ENCODE data around the gene RNF146. TPM values are rescaled to one million over a fixed set of nuclear protein-coding genes. Genes with fewer than 3 reads are reported as not detected.

RNF146 gene
- total RNA-seq: 62.8 and 64.5 TPM in 2 replicates

GRCh38 chr6:127266178-127266891 is at the start of gene RNF146:
RNF146 (plus strand) TSS chr6:127266864; CDS start chr6:127280339, 13,475 bp downstream.

Other genes starting within 250 kb of the RNF146 start
- gene RSPO3, start 148.2 kb upstream of the RNF146 start, total RNA-seq: 2.6 and 3.7 TPM in 2 replicates
- gene ECHDC1, start 76.7 kb downstream of the RNF146 start, total RNA-seq: 50.9 and 90.2 TPM in 2 replicates
- 1.4 and 1.5 TPM in 2 replicates for gene KIAA0408, start 192.5 kb downstream of the RNF146 start, total RNA-seq